G401.6 (cell line): ENCODE results near the gene YKT6.
"Not testable (repeated sequence)": the region's sequence is repeated elsewhere in the genome, so short reads cannot be mapped to it uniquely, and the experiment has no call there.

Experiments
- FAIRE-seq: peaks from 2 replicates; lab custom pipeline; 2012; peaks lifted over from hg19 to GRCh38; lab: Jason Lieb, UNC

The YKT6 gene

DNA sequence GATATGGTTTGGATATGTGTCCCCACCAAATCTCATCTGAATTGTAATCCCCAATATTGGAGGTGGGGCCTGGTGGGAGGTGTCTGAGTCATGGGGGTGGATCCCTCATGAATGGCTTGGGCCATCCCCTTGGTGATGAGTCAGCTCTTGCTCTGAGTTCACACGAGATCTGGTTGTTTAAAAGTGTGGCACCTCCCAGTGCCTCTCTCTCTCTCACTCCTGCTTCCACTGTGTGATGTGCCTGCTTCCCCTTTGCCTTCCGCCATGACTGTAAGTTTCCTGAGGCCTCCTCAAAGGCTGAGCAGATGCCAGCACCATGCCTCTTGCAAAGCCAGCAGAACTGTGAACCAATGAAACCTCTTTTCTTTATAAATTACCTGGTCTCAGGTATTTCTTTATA lies 6.7 kb upstream of the YKT6 start:
- no peak for FAIRE-seq

GRCh38 chr7:44194562-44195145 lies 6.1 kb upstream of the YKT6 start:
- no peak for FAIRE-seq

DNA sequence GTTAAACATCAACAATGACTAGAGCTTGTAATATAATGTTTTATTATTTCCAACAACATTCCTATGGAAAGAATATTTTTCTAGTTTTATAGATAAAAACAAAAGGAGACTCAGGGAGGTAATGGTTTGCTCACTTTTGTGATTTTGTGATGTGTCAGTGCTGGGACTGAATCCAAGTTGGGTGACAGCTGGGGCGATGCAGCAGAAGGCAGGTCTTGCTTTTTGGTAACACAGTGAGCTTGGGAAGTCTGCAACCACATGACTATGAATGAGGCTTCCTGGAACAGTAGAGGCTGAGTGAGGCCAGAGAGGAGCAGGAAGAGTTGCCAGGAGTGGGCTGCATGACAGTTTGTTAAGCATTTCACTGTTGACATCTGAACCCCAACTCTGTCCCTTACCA lies 4.9 kb upstream of the YKT6 start:
- FAIRE-seq = no peak

DNA sequence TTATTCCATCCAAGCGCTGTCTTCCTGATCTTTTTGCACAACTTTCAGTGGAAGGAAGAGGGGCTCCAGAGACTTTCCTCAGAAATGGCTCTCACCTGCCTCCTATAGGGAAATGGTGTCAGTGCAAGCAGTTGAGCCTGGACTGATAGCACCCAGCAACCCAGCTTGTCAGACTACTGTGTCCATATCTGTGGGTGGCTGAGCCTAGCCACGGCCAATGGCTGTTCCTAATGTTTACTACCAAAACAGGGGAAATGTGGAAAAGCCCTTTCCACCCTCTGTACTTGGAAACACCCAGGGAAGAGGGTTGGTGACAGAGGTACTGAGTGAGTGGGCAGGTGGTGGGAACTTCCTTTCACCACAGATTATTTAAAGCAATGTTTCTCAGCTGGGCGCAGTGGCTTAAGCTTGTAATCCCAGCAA lies 4.3 kb upstream of the YKT6 start:
- FAIRE-seq = no peak

DNA sequence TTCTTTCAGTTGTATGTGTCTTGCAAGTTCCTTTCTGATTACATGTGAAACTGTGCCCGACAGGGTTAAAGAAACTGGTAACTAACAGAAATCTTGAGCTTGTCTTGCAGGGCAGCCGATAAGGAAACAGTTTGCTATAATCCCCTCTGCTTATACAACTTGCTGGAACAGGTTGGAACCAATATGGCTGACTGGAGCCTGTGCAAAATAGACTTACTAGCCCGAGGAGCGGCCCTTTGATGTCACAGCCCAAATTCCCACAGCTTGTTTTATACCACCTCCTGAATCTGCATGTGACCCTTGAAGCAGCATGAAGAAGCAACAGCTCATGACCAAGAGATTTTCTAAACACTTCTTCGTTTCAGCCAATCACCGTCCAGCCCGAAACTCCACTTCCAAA lies 3.3 kb upstream of the YKT6 start:
- FAIRE-seq = no peak

DNA sequence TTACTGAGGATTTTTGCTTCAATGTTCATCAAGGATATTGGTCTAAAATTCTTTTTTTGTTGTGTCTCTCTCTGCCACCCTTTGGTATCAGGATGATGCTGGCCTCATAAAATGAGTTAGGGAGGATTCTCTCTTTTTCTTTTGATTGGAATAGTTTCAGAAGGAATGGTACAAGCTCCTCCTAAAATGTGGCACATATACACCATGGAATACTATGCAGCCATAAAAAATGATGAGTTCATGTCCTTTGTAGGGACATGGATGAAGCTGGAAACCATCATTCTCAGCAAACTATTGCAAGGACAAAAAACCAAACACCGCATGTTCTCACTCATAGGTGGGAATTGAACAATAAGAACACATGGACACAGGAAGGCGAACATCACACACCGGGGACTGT lies 615 bp upstream of the YKT6 start:
- not testable (repeated sequence) for FAIRE-seq

DNA sequence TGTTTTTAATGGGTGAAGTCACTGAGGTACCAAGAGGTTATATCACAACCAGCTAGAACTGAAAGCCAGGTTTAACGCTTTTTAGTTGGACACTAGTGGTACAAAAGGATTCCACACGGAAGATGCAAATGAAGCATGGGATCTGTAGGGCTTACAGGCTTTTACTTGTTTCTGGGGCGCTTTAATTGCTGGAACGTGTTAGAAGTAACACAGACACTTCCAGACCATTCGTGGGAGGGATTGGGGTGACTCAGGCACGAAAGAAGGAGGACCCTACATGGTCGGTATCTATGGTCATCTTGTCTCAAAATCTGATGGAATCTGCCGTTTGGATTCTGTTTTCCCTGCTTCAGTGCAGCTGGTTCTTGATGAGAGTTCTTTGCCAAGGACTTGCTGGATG lies 1.0 kb downstream of the YKT6 start:
- no peak for FAIRE-seq

GRCh38 chr7:44206008-44206407 lies 5.2 kb downstream of the YKT6 start:
- no peak for FAIRE-seq

- no peak for FAIRE-seq
Observed at GRCh38 chr7:44208085-44208484, 7.3 kb downstream of the YKT6 start.

DNA sequence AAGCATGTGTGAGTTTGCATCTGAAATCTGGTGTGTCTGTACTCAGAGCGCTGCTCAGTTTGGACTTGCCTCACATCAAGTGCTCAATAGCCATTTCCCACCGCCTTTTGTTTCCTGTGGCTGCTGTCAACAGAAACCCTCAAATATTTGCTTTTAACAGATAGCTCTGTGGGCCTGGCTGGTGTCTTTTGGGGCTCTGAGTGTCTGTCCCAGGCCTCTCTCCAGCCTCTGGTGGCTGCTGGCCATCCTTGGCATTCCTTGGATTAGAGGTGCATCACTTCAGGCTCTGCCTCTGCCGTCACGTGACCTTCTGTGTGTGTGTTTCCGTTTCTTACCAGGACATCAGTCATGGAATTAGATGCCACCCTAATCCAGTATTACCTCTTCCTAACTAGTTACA lies 9.3 kb downstream of the YKT6 start:
- no peak for FAIRE-seq

- no peak for FAIRE-seq
Observed at GRCh38 chr7:44211126-44211675, 10.4 kb downstream of the YKT6 start.

- FAIRE-seq = no peak
Observed at GRCh38 chr7:44212018-44212417, 11.2 kb downstream of the YKT6 start.

DNA sequence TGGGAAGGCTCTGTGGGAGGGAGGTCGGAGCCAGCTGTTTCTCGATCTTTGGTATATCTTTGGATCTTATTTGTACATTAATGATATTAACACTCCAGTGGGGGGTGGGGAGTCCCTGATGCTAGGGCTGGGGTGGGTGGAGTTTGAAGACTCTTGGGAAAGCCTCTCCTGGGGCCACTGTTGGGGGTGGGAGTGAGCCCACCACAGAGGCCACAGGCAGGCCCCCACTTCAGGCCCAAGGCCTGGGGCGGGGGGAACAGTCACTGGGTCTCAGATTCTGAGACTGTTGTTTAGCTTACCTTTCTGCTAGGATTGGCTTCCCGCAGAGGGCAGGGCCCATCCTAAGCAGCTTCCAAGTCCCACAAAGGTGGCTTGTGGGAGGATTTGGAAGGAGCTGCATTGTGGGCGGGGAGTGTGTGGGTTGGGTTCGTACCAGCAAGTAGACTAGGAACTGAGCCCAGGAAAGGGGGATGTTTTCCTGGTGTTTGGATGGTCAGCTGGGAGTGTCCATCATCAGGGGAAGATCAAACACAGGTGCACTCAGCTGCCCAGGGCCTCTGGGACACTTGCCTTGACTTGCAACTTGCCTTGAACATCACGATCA lies 11.9 kb downstream of the YKT6 start:
- no peak for FAIRE-seq

- FAIRE-seq = no peak
Observed at GRCh38 chr7:44213206-44213876, 12.6 kb downstream of the YKT6 start.

DNA sequence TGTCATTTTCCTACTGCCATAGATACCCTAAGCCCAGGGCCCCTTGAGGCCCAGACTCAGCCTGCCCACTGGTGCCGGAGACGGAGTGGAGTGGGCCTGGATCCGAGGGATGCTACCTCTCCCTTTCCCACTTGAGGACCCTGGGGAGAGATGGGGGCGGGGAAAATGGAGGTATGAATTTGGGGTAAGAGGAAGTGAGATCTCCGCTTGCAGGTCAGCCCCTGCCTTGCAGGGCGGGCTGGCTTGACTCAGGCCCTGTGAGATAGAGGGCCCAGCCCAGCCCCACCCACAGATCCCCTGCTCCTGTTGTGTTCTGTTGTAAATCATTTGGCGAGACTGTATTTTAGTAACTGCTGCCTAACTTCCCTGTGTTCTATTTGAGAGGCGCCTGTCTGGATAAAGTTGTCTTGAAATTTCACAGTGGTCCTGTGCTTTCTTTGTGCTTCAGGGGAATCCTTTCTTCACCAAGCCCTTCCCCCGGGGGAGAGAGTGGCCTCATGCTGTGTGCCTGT lies 13.2 kb downstream of the YKT6 start:
- no peak for FAIRE-seq

GRCh38 chr7:44215531-44215930 lies 14.8 kb downstream of the YKT6 start:
- no peak for FAIRE-seq

GRCh38 chr7:44216019-44216418 lies 15.2 kb downstream of the YKT6 start:
- FAIRE-seq = no peak

DNA sequence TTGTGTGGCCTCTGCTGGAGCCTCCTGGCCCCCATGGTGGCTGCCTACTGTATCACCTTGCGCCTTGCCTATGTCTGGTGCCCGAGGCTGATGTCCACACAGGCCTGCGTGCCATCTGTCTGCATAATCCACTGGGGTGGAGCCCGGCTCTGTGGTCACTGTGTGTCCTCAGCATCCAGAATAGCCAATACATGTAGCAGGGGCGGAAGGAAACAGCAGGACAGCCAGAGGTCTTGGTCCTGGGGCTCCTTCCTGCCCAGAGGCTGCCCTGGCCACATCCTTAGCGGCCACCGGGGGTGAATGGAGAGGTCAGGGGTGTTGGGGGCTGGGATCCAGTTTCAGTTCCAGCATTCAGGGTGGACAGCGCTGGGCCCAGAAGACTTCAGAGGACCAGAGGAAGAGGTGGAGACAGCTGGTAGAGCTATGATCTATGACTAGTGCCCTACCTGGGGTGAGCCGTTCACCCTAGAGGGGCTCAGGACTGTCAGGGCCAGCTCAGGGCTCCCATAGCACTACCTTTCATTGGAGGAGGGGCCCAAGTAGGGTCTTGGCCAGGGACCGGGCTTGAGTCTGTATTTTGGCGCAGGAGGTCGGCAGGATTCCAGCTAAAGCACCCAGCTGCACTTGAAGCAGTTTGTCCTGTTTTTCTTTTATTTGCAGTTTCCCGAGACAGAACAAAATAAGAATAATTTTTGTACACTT lies 15.9 kb downstream of the YKT6 start:
- FAIRE-seq = no peak

DNA sequence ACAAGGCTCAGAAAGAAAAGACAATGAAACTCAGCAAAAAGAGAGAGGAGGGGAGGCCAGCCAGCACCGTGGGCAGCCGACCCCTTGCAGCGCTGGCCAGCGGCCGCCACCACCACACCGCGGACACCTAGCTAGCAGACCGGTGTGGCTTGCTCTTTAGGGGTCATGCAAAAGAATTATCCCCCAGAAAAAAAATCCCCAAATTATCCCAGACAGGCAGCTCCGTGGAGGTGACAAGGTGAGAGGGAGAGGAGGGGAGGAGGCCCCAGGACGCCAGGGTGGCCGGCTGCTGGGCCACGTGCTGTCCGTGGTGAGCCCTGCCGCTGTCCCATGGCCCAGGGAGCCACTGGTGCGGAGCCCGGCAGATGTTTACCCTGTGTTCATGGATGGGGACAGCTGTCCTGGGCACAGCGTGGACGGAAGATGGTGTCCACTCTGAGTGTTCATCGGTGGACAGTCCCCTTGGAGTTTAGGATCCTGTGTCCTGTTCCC lies 16.5 kb downstream of the YKT6 start:
- FAIRE-seq = no peak

DNA sequence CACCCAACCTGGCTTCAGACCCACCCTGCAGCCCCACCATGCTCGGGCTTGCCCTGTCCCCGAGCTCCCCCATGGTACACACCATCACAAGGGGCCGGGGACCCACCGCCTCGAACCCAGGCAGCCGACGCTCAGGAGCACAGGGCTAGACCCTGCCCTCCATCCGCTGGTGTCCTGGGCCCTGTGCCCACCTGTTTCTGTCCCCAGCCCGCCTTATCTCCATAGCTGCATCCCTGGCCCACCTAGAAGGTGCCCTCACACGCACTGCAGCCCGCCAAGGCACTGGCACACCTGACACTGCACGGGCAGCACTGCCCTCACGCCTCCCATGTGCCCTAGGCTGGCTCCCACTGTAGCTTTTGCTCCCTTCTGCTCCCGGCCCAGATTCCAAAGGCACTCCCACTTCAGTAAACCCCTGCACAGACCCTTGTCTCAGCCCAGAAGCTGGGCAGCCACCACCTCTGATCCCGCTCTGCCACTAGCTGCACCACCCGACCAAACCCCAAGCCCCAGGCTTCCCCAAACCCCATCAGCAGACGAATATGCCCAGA lies 17.1 kb downstream of the YKT6 start:
- FAIRE-seq = no peak

- no peak for FAIRE-seq
Observed at GRCh38 chr7:44218418-44219201, 17.8 kb downstream of the YKT6 start.
